Myocyte (in vitro differentiated cells): ENCODE results near the gene TMEM54. TPM values are rescaled to one million over a fixed set of nuclear protein-coding genes. Genes with fewer than 3 reads are reported as not detected.
A peak's percentile ranks its signal among the peaks of the same experiment; 100 is the strongest.

Source experiments
- DNase-seq: peaks from one replicate; pipeline ENCODE4 v3.0.0-alpha.2; 2012; ENCODE audit warnings: low read depth
- total RNA-seq: library from RNA; depleted of rRNA; stranded (reverse); fragments of >200 nt; gene quantifications from 2 replicates; pipeline ENCODE4 v1.2.3, GENCODE V29; 2014

TMEM54 gene
- total RNA-seq, 1 donor from 2014 or later = 44.2 TPM

DNA sequence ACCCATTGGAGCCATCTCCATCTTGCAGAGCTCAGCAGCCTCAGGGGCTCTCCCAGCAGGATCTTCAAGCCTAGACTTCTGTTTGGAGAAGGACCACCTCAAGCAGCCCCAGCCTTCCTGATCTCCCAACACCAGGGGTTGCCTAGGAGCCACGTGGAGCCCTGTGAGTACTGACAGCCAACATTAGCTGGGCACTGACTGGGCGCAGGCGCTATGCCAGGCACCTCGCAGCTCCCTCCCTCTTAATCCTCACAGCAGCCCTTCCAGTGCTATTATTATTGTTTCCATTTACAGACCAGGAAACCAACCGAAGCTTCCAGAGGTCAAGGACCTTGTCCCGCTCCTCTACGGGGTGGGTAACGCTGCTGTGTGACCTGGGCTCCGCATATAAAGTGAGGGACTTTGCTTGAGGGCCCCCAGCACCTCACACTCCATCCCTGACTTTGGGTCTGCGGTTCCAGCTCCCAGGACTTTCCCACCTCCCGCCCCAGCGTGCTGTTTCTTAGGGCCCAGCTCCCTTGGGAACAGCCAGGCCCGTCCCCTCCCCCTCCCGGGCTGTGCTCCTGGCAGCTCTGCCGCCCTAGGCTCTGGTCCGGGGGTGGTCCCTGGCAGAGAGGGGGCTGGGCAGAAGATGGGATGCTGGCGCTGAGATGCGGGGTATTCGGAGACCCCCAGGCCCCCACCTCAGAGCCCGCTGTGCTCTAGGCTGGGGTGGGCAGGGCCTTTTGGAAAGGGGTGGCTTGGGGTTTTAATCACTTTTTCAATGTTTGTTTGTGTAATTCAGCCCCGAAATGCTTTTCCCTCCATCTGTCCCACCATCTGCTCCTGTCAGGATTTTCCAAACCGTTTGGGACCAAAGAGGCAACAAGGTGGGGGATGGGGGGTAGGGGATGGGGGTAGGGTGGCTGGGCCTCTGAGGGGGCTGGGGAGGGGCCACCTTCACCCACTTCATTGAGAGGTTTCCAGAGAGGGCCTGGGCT, 19.0 kb downstream of the TMEM54 start:
- no peak for DNase-seq

- DNase-seq = no peak
Observed at GRCh38 chr1:32881291-32881690, 19.9 kb downstream of the TMEM54 start.

DNA sequence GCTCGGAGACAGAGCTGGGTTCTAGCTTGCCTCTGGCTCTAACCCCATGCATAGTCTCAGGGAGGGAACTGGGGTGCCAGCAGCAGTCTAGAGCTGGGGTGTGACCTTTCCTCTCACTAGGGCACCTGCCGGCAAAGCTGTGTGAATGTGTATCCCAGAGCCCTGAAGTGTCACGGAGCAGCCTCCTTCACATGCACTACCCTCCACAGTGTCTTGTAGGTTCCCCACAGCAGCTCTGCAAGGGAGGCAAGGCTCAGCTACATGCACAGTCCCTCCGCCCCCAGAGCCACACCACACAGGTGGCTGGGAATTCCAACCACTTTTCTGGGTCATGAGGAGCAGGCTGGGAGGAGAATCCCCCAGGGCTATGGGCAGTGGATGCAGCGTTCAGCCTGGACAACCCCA, 22.6 kb downstream of the TMEM54 start:
- DNase-seq = no peak

- no peak for DNase-seq
Observed at GRCh38 chr1:32878183-32878582, 23.0 kb downstream of the TMEM54 start.

DNA sequence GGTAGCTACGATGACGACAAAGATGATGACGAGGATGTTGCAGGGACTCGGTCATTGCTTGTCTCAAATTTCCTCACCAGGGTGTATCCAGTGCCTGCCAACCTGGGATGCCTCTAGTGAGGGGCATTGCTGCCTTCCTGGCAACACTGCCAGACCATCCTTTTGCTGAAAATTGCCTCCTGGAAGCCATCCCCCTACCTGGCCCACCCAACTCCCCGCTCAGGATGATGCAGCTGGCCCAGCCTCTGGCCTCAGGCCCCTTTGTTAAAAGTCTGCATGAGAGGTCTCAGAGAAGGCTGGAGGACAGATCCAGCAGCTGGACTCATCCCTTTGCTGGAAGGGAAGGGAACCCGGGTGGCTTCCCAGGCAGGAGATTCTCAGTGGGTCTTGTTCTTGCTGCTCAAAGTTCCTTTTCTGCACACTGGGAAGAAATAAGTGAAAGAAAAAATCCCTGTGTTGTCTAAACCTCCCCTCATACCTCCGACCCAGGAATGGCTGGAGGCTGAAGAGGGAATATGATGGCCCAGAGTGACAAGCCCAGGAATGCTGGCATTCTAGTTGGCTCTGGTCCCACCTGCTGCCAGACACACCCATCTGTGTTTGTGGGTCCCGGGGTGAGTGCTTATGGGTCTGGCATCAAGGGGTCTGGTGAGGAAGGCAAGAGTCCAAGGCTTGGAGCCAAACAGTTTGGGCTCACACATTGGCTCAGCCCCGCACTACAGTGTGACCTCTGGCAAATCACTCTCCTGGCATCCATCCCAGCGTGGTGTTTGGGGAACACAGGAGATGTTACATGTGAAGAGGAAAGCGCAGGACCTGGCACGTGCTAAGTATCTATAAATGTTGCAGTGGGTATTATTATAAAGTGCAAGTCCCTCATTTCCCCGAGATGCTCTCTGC, 23.7 kb downstream of the TMEM54 start:
- peak; percentile 53 for DNase-seq

- DNase-seq = peak; percentile 46
Observed at GRCh38 chr1:32876341-32877210, 24.6 kb downstream of the TMEM54 start.

- no peak for DNase-seq
Observed at GRCh38 chr1:32874860-32875752, 26.1 kb downstream of the TMEM54 start.

DNA sequence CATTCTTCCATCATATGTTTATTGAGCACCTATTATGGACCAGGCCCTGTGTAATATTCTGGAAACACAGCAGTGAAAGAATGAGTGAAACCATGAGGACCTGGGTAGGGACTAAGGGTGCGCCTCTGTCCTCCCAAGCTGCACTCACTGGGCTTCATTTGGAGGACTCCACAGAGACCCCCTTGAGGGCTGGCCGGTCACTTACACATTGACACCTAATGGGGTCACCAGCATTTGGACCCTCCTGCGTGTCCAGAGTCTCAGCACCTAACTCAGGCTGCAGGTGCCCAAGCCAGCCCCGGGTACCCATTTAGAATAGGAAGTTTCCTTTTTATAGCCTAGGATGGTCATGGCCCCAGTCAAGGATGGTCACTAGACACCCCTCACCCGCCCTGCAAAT, 27.7 kb downstream of the TMEM54 start:
- no peak for DNase-seq

- no peak for DNase-seq
Observed at GRCh38 chr1:32872192-32872460, 29.1 kb downstream of the TMEM54 start.

- DNase-seq = peak; percentile 78
Observed at GRCh38 chr1:32871364-32872191, 29.6 kb downstream of the TMEM54 start.

DNA sequence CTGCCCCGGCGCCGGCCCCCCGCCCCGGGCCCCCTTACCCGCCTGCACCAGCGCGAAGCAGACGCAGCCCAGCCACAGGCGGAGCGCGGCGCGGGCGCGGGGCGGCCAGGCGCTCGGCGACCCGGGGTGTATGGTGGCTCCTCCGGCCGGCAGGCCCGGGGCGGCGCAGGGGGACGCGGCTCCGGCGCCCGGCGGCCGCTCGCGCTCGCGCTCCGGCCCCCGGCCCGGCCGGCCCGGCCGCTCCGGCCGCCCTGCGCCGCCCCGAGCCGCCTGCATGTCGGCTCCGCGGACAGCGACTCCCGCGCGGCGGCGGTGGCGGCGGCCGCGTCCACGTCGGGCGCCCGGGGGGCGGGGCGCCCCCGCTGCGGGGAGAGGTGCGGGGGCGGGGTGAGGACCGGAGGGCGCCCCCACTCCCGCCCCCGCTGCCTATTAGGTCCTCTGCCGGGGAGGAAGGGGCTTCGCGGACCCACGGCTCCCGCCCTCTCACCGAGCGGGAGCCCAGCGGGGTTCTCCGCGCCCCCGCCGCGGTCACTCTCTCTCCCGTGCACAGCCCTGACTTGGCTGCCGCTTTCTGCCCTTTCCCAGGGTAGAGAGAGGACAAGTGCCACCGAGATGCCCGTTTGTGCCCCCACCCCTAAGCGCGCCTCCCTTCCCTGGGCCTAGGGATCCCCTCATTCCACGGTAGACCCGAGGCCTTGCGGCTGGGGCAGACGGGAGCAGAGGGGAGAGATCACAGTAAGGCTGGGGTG, 30.4 kb downstream of the TMEM54 start, which contains the start of gene FNDC5:
TSS of gene FNDC5 (minus strand) at position 298 of the 749 bp plus-strand sequence.
- DNase-seq = peak; percentile 33

DNA sequence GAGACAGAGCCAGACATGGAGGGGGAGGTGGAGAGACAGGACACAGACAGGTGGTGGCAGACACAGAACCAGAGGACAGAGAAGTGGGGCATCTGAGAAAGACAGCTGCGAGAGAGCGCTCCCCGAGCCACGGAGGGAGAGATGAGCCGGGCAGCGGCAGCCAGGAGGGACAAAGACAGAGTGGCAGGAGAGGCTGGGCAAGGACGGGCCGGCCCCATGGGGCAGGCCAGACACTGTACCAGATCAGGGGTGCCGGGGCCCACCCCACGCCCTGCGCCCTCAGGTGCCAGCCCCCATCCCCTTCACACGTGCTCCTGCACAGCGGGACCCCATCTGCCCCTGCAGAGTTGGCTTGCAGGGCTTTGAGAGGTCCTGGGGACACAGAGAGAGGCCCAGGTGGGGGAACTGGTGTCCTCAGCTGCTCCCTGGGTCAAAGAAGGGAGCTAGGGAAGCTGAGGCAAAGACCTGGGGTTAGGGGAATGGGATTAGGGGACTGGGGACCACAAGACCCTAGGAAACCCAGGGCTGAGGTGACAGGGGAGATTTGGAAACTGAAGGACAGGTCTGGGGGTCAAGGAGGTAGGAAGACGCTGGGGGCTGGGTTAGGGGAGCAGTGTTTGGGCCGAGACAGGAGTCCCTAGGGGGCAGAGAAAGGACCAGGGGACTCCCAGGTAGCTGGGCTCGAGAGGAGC, 31.1 kb downstream of the TMEM54 start:
- peak; percentile 87 for DNase-seq

- DNase-seq = no peak
Observed at GRCh38 chr1:32868806-32869455, 32.3 kb downstream of the TMEM54 start.

GRCh38 chr1:32868085-32868484, 33.1 kb downstream of the TMEM54 start:
- DNase-seq = no peak

DNA sequence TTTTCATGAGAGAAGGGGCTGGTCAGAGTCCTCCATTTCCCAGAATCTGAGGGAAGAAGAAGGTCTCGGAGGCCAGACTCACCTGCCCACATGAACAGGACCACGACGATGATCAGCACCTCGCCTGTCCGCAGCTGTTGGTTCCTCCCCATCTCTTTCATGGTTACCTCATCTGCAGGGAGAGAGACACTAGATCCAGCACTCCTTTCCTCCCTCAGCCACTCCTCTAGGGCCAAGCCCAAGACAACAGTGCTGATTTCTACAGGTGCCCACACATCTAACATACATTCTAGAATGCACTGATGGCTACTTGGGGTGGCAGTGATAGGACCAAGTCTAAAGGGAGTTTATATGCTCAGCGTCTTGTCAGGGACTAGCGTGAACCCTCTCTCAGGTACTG, 33.5 kb downstream of the TMEM54 start:
- DNase-seq = no peak

DNA sequence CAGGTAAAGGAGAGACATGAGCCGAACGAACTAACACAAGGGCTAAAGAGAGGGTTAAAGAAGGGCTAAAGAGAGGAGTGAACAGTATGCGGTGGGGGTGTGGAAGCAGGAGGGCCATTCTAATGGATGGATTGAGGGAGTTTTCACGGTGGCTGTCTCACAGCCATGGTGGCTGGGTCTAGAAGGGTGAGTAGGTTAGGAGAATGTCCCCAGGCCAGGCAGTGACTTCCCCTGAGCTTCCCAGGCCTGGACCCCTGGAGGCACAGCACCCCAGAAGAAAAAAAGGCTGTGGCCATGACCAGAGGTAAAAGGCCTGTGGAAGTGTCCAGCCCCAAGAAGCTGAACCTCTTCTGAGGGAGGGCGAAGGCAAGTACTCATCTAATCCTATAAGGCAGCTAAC, 34.0 kb downstream of the TMEM54 start:
- no peak for DNase-seq
